H1 (cell line): ENCODE results near the gene CABCOCO1. TPM values are rescaled to one million over a fixed set of nuclear protein-coding genes. Genes with fewer than 3 reads are reported as not detected.

Source experiments
- CTCF ChIA-PET: fragments of 300-600 bp; sonication (Branson Sonifier 250); formaldehyde crosslinking; loops from one replicate; lab custom pipeline; 2021; ENCODE audit not compliant: partially characterized antibody; lab: Charles Lee
- POLR2A ChIA-PET: fragments of 300-600 bp; sonication (Branson Sonifier 250); formaldehyde crosslinking; loops from one replicate; lab custom pipeline; 2021; ENCODE audit warnings: inconsistent platforms; ENCODE audit not compliant: partially characterized antibody; lab: Charles Lee
- DNase-seq, 2 experiments: peaks; one replicate each; pipeline versions ENCODE4 v3.0.0 to v3.0.0-alpha.2; 2010 to 2022; ENCODE audit warnings: low spot score in 2 of 2, low read depth in 1 of 2, mixed read lengths in 1 of 2
- FAIRE-seq: peaks from 2 replicates; lab custom pipeline; 2011; peaks lifted over from hg19 to GRCh38; lab: Jason Lieb, UNC
- H2AFZ ChIP-seq: 2 replicates; pipeline ENCODE4 v1.8.1; 2012; ENCODE audit warnings: low read length, inconsistent platforms
- H2AK5ac ChIP-seq: 2 replicates; pipeline ENCODE4 v1.6.1; 2013; ENCODE audit warnings: low read depth, low read length
- H2BK120ac ChIP-seq: replicated peaks from 2 replicates; pipeline ENCODE3; 2013; ENCODE audit warnings: low read depth, low read length, inconsistent platforms
- H2BK12ac ChIP-seq: 2 replicates; pipeline ENCODE4 v1.6.1; 2013; ENCODE audit warnings: low read depth, low read length
- H2BK15ac ChIP-seq: 2 replicates; pipeline ENCODE4 v1.6.1; 2013; ENCODE audit warnings: low read length
- H2BK20ac ChIP-seq: 2 replicates; pipeline ENCODE4 v1.6.1; 2013; ENCODE audit warnings: low read length
- H2BK5ac ChIP-seq: 2 replicates; pipeline ENCODE4 v1.6.1; 2013; ENCODE audit warnings: low read depth, low read length
- H3K14ac ChIP-seq: 2 replicates; pipeline ENCODE4 v1.6.1; 2013; ENCODE audit warnings: inconsistent platforms; ENCODE audit not compliant: insufficient read length
- H3K18ac ChIP-seq: 2 replicates; pipeline ENCODE4 v1.6.1; 2013; ENCODE audit warnings: low read length; ENCODE audit errors: extremely low read depth
- H3K23ac ChIP-seq: 2 replicates; pipeline ENCODE4 v1.6.1; 2013; ENCODE audit warnings: inconsistent platforms; ENCODE audit not compliant: insufficient read length
- H3K23me2 ChIP-seq: 2 replicates; pipeline ENCODE4 v1.6.1; 2013; ENCODE audit warnings: low read depth, low read length
- H3K27ac ChIP-seq: 2 replicates; pipeline ENCODE4 v1.6.1; 2011; ENCODE audit warnings: low read depth, low read length, inconsistent platforms
- H3K27me3 ChIP-seq, 4 experiments: replicated peaks in 1 of 4; 1 replicate in 1 of 4; 2 replicates in 3 of 4; pipeline versions ENCODE4 v1.6.1 to v1.8.1; 2011 to 2013; ENCODE audit warnings: low read length in 3 of 4, mild to moderate bottlenecking in 3 of 4, inconsistent platforms in 2 of 4, mixed read lengths in 2 of 4, moderate library complexity in 1 of 4; ENCODE audit not compliant: control insufficient read depth in 3 of 4, insufficient read depth in 3 of 4; ENCODE audit errors: extremely low read depth in 1 of 4
- H3K36me3 ChIP-seq, 4 experiments: 2 replicates each; pipeline versions ENCODE4 v1.6.1 to v1.8.1; 2011 to 2013; ENCODE audit warnings: mild to moderate bottlenecking in 4 of 4, low read length in 3 of 4, moderate library complexity in 2 of 4, control low read depth in 1 of 4, inconsistent platforms in 1 of 4; ENCODE audit not compliant: insufficient read depth in 4 of 4, control insufficient read depth in 2 of 4
- H3K4ac ChIP-seq: replicated peaks from 2 replicates; pipeline ENCODE3; 2013; ENCODE audit warnings: low read length, low read depth, mixed read lengths, inconsistent platforms; ENCODE audit not compliant: insufficient read length
- H3K4me1 ChIP-seq, 4 experiments: replicated peaks in 1 of 4; 1 replicate in 1 of 4; 2 replicates in 3 of 4; pipeline versions ENCODE4 v1.6.1 to v1.8.1; 2011 to 2013; ENCODE audit warnings: low read length in 3 of 4, inconsistent platforms in 2 of 4, mixed read lengths in 1 of 4; ENCODE audit not compliant: insufficient read depth in 4 of 4, control insufficient read depth in 3 of 4
- H3K4me2 ChIP-seq, 2 experiments: 2 replicates each; pipeline versions ENCODE4 v1.6.1 to v1.8.1; 2011 to 2013; ENCODE audit warnings: low read depth in 2 of 2, low read length in 2 of 2, control low read depth in 1 of 2, inconsistent platforms in 1 of 2, mild to moderate bottlenecking in 1 of 2; ENCODE audit not compliant: insufficient read depth in 1 of 2
- H3K4me3 ChIP-seq, 4 experiments: fragments of 200-600, 300-600 bp in 1 of 4; sonication (generic), shearing (Covaris generic), sonication (Bioruptor Twin) in 1 of 4; 2 replicates each; pipeline versions ENCODE4 v1.5.1 to v1.8.1; 2011 to 2016; ENCODE audit warnings: low read length in 4 of 4, low read depth in 3 of 4, control low read depth in 2 of 4, inconsistent platforms in 2 of 4, mild to moderate bottlenecking in 2 of 4, mixed read lengths in 1 of 4, moderate library complexity in 1 of 4; ENCODE audit not compliant: insufficient read depth in 2 of 4; ENCODE audit errors: extremely low read depth in 1 of 4
- H3K56ac ChIP-seq: replicated peaks from 2 replicates; pipeline ENCODE3; 2013; ENCODE audit warnings: low read depth, mild to moderate bottlenecking, mixed read lengths, low read length, inconsistent platforms; ENCODE audit not compliant: insufficient read length
- H3K79me1 ChIP-seq: 2 replicates; pipeline ENCODE4 v1.6.1; 2013; ENCODE audit warnings: low read depth, low read length, control low read depth
- H3K79me2 ChIP-seq, 2 experiments: 2 replicates each; pipeline versions ENCODE4 v1.6.1 to v1.8.1; 2012 to 2013; ENCODE audit warnings: low read length in 2 of 2, mild to moderate bottlenecking in 2 of 2, inconsistent platforms in 1 of 2; ENCODE audit not compliant: insufficient read depth in 2 of 2, control insufficient read depth in 1 of 2
- H3K9ac ChIP-seq, 4 experiments: replicated peaks in 1 of 4; 1 replicate in 1 of 4; 2 replicates in 3 of 4; pipeline versions ENCODE4 v1.6.1 to v1.8.1; 2011 to 2013; ENCODE audit warnings: low read depth in 3 of 4, low read length in 3 of 4, control low read depth in 2 of 4, mild to moderate bottlenecking in 2 of 4, moderate library complexity in 2 of 4, inconsistent platforms in 1 of 4; ENCODE audit errors: extremely low read depth in 1 of 4
- H3K9me3 ChIP-seq, 2 experiments: 2 replicates each; pipeline versions ENCODE4 v1.6.1 to v1.8.1; 2012 to 2013; ENCODE audit warnings: mild to moderate bottlenecking in 2 of 2, moderate library complexity in 2 of 2, control low read depth in 1 of 2, inconsistent platforms in 1 of 2, low read depth in 1 of 2, low read length in 1 of 2, mixed read lengths in 1 of 2; ENCODE audit not compliant: insufficient read depth in 2 of 2
- H4K20me1 ChIP-seq, 2 experiments: replicated peaks in 1 of 2; 2 replicates each; pipeline versions ENCODE3 to v1.8.1; 2011 to 2013; ENCODE audit warnings: inconsistent platforms in 2 of 2, low read length in 2 of 2, mild to moderate bottlenecking in 1 of 2; ENCODE audit not compliant: insufficient read depth in 2 of 2, control insufficient read depth in 1 of 2
- H4K5ac ChIP-seq: 2 replicates; pipeline ENCODE4 v1.6.1; 2013; ENCODE audit warnings: low read length, low read depth, mixed read lengths, inconsistent platforms; ENCODE audit not compliant: insufficient read length
- H4K8ac ChIP-seq: 2 replicates; pipeline ENCODE4 v1.8.0; 2013; ENCODE audit warnings: mild to moderate bottlenecking, moderate library complexity, low read length, inconsistent platforms; ENCODE audit not compliant: insufficient read depth; ENCODE audit errors: extremely low read depth
- H4K91ac ChIP-seq: replicated peaks from 2 replicates; pipeline ENCODE3; 2013; ENCODE audit warnings: low read length, mixed read lengths, inconsistent platforms; ENCODE audit not compliant: insufficient read length
- HDAC6 ChIP-seq: IDR thresholded peaks from one replicate; pipeline ENCODE4 v1.7.1; 2012; ENCODE audit warnings: low read depth, mild to moderate bottlenecking, inconsistent platforms, low read length, moderate library complexity
- WGBS, 2 experiments: shearing (Covaris generic) in 1 of 2; methylation state at CpG; one replicate each; pipeline versions ENCODE4 v1.1.6 to v1.1.7; 2013 to 2015; ENCODE audit warnings: low lambda C conversion rate in 2 of 2, mixed read lengths in 2 of 2, inconsistent platforms in 1 of 2, low coverage in 1 of 2, missing lambda C conversion rate in 1 of 2; ENCODE audit not compliant: insufficient replicate concordance in 2 of 2, insufficient coverage in 1 of 2, insufficient read length in 1 of 2; ENCODE audit errors: extremely low coverage in 1 of 2, missing lambda C conversion rate in 1 of 2; 5-methylcytosine and 5-hydroxymethylcytosine counted together
- polyA plus RNA-seq, 7 experiments: library from polyadenylated mRNA; depleted of rRNA in 3 of 7; stranded (reverse) in 5 of 7; unstranded in 2 of 7; fragments of >200 nt in 5 of 7; fragments of 200-250 nt in 2 of 7; gene quantifications; 1 replicate in 5 of 7; 2 replicates in 1 of 7; 4 replicates in 1 of 7; pipeline versions ENCODE4 v1.2.1 to v1.2.3, GENCODE V29; 2011 to 2013; ENCODE audit warnings: missing spikeins in 2 of 7, mixed read lengths in 2 of 7
- total RNA-seq: library from RNA; stranded (reverse); fragmentation: NEBNext Ultra II Directional; extraction: Animal tissue kit (Norgen Biotek cat#: 25700); gene quantifications from 2 replicates; pipeline ENCODE4 v1.2.1, GENCODE V29; 2021
- TF ChIP-seq, protein P1 (sequence below): IDR thresholded peaks from 2 replicates; pipeline ENCODE4 v1.6.1; 2011; ENCODE audit warnings: low read length, improper control_type of control experiment

Gene CABCOCO1
- total and polyA plus RNA-seq, 2 of the 8 experiments (the other 6 are each of a cell fraction or from before 2014, with no cell fraction given): not detected

DNA sequence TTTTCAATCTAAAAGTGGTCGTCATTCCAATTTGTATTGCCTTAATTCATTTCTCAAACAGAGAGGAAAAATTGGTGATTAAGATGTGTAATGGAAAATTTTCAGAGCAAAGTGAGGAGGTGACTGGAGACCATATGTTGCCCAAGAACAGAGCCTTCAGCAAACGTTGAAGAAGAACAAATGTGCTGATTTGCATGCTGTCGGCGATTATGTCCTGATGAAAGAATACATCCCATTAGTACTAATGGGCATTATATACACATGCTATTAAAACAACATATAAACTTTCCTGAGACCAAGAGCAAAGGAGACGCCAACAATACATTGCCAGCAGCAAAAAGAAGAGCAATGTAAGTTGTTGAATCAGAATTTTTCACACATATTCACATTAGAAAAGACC lies 138.8 kb downstream of the CABCOCO1 start:
- H3K27me3 ChIP-seq: peaks cover 0 to 1% (median 0%) of the 10 kb centered on the region in 4 experiments; a peak in 1 of 7 replicates
- H3K79me2 ChIP-seq: no peaks in the 10 kb centered on the region
- H3K9me3 ChIP-seq: no peaks in the 10 kb centered on the region
- no peaks in the 10 kb centered on the region for H3K23me2 ChIP-seq
- POLR2A ChIA-PET: no interaction called here
- DNase-seq (no peak), FAIRE-seq (no peak)
- no peak overlapping the region for H3K23ac ChIP-seq
- no peak overlapping the region for H2BK5ac ChIP-seq
- no peak overlapping the region for H3K9ac ChIP-seq
- no peak overlapping the region for H2BK12ac ChIP-seq
- TF ChIP-seq, protein P1, sequence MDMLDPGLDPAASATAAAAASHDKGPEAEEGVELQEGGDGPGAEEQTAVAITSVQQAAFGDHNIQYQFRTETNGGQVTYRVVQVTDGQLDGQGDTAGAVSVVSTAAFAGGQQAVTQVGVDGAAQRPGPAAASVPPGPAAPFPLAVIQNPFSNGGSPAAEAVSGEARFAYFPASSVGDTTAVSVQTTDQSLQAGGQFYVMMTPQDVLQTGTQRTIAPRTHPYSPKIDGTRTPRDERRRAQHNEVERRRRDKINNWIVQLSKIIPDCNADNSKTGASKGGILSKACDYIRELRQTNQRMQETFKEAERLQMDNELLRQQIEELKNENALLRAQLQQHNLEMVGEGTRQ: no peak
- TF ChIP-seq HDAC6: no peak
- no peaks in the 10 kb centered on the region for H4K20me1 ChIP-seq
- H2BK20ac ChIP-seq: no peak overlapping the region
- CTCF ChIA-PET: no interaction called here
- no peak overlapping the region for H3K27ac ChIP-seq
- no peak overlapping the region for H4K8ac ChIP-seq
- 88% methylated on average over 5 of the region's 5 CpGs; no CpG with 5 or more reads in 1 of the 2 experiments for WGBS, 2 experiments
- no peak overlapping the region for H3K4me2 ChIP-seq
- H3K18ac ChIP-seq: no peak overlapping the region
- H2BK15ac ChIP-seq: no peak overlapping the region
- no peaks in the 10 kb centered on the region; a peak in 1 of 7 replicates for H3K4me1 ChIP-seq
- H4K5ac ChIP-seq: no peak overlapping the region
- H3K14ac ChIP-seq: no peak overlapping the region
- no peak overlapping the region for H2AFZ ChIP-seq
- H3K36me3 ChIP-seq: no peaks in the 10 kb centered on the region
- H3K4ac ChIP-seq: no peak overlapping the region
- no peak overlapping the region for H4K91ac ChIP-seq
- no peak overlapping the region for H3K56ac ChIP-seq
- H3K79me1 ChIP-seq: no peaks in the 10 kb centered on the region
- no peak overlapping the region for H2AK5ac ChIP-seq
- H3K4me3 ChIP-seq: no peak overlapping the region
- no peak overlapping the region for H2BK120ac ChIP-seq
